Activated CD4-positive, CD25-positive, alpha-beta regulatory T cell treated with anti-CD3 and anti-CD28 coated beads, Interleukin-2, amount 50 U/mL, for 72 hours (primary cell): ENCODE results near the gene TCIRG1.

Experiments
- DNase-seq: peaks from one replicate; pipeline ENCODE4 v3.0.0; 2021

TCIRG1 gene

GRCh38 chr11:68019486-68019885 is 19.3 kb upstream of the TCIRG1 start:
- DNase-seq: no peak

- DNase-seq: no peak
Observed at GRCh38 chr11:68020575-68020974, 18.2 kb upstream of the TCIRG1 start.

- no peak for DNase-seq
Observed at GRCh38 chr11:68021167-68021787, 17.5 kb upstream of the TCIRG1 start.

- DNase-seq: no peak
Observed at GRCh38 chr11:68022531-68022930, 16.3 kb upstream of the TCIRG1 start.

- DNase-seq: no peak
Observed at GRCh38 chr11:68024508-68024907, 14.3 kb upstream of the TCIRG1 start.

- no peak for DNase-seq
Observed at GRCh38 chr11:68025047-68025446, 13.8 kb upstream of the TCIRG1 start.

- DNase-seq: no peak
Observed at GRCh38 chr11:68026391-68027105, 12.3 kb upstream of the TCIRG1 start.

GRCh38 chr11:68027667-68028066 is 11.2 kb upstream of the TCIRG1 start:
- no peak for DNase-seq

- no peak for DNase-seq
Observed at GRCh38 chr11:68028802-68029545, 9.9 kb upstream of the TCIRG1 start.

- DNase-seq: peak; percentile 94
Observed at GRCh38 chr11:68030318-68031143, 8.3 kb upstream of the TCIRG1 start, which contains the start of gene NDUFS8. NDUFS8 (plus strand) TSS chr11:68030681; CDS start chr11:68032152, 1,471 bp downstream.

GRCh38 chr11:68031144-68031464 is 7.7 kb upstream of the TCIRG1 start:
- no peak for DNase-seq

- DNase-seq: no peak
Observed at GRCh38 chr11:68032003-68032402, 6.8 kb upstream of the TCIRG1 start.

- DNase-seq: no peak
Observed at GRCh38 chr11:68032997-68033707, 5.7 kb upstream of the TCIRG1 start.

GRCh38 chr11:68033708-68034045 is 5.1 kb upstream of the TCIRG1 start:
- no peak for DNase-seq

- DNase-seq: no peak
Observed at GRCh38 chr11:68035266-68035876, 3.5 kb upstream of the TCIRG1 start.

GRCh38 chr11:68036141-68036716 is 2.6 kb upstream of the TCIRG1 start:
- DNase-seq: no peak

- peak; percentile 60 for DNase-seq
Observed at GRCh38 chr11:68036717-68037239, 2.0 kb upstream of the TCIRG1 start.

- DNase-seq: no peak
Observed at GRCh38 chr11:68037411-68038225, 1.2 kb upstream of the TCIRG1 start.

- DNase-seq: no peak
Observed at GRCh38 chr11:68038226-68038717, 553 bp upstream of the TCIRG1 start.

GRCh38 chr11:68039526-68040086 is 781 bp downstream of the TCIRG1 start:
- no peak for DNase-seq
